ENCODE results near the gene CERKL. TPM values are rescaled to one million over a fixed set of nuclear protein-coding genes. Genes with fewer than 3 reads are reported as not detected.
"Not testable (repeated sequence)": the region's sequence is repeated elsewhere in the genome, so short reads cannot be mapped to it uniquely, and the experiment has no call there.

Gene CERKL
- polyA plus RNA-seq (ENCODE audit: insufficient read length in 4 of 4): 10 to 100 TPM; 14.3 to 19.4 (median 16.4) TPM

- DNase-seq (ENCODE audit: low read depth in 4 of 4, low spot score in 3 of 4): peak in 1 of 4 donors; percentile 16
These were observed at the start of gene CERKL for GRCh38 chr2:181656450-181657291. Gene CERKL (minus strand): TSS chr2:181657105. CDS start chr2:181657006, 99 bp downstream.

GRCh38 chr2:181702519-181702918, 45.6 kb upstream of the CERKL start:
- DNase-seq (ENCODE audit: low read depth in 4 of 4, low spot score in 3 of 4): not testable (repeated sequence)

GRCh38 chr2:181698223-181698622, 41.3 kb upstream of the CERKL start:
- no peak for DNase-seq (ENCODE audit: low read depth in 4 of 4, low spot score in 3 of 4)

DNA sequence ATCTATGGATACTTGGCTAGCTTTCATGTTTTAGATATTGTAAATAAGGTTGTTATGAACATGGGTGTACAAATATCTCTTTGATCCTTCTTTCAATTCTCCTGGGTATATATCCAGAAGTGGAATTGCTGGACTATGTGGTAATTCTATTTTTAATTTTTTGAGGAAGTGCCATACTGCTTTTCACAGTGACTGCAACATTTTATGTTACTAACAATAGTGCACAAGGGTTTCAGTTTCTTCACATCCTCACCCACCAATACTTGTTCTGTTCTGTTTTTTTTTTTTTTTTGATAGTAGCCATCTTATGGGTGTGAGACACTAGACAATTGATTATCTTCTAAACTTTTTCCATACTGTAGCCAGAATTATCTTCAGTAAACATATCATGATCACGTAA, 40.7 kb upstream of the CERKL start:
- no peak for DNase-seq (ENCODE audit: low read depth in 4 of 4, low spot score in 3 of 4)

DNA sequence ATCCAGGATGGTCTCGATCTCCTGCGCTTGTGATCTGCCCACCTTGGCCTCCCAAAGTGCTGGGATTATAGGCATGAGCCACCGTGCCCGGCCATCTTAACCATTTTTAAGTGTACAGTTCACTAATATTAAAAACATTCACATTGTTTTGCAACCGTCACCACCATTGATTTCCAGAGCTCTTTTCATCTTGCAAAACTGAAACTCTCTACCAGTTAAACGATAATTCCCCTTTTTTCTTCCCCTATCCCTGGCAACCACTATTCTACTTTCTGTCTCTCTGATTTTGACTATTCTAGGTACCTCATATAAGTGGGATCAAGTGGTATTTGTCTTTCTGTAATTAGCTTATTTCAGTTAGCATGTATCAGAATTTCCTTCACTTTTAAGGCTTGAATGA, 40.2 kb upstream of the CERKL start:
- DNase-seq (ENCODE audit: low read depth in 4 of 4, low spot score in 3 of 4): no peak

- no peak for DNase-seq (ENCODE audit: low read depth in 4 of 4, low spot score in 3 of 4)
These were observed 37.4 kb upstream of the CERKL start for GRCh38 chr2:181694271-181694670.

- DNase-seq (ENCODE audit: low read depth in 4 of 4, low spot score in 3 of 4): no peak
These were observed 34.0 kb upstream of the CERKL start for GRCh38 chr2:181690860-181691259.

DNA sequence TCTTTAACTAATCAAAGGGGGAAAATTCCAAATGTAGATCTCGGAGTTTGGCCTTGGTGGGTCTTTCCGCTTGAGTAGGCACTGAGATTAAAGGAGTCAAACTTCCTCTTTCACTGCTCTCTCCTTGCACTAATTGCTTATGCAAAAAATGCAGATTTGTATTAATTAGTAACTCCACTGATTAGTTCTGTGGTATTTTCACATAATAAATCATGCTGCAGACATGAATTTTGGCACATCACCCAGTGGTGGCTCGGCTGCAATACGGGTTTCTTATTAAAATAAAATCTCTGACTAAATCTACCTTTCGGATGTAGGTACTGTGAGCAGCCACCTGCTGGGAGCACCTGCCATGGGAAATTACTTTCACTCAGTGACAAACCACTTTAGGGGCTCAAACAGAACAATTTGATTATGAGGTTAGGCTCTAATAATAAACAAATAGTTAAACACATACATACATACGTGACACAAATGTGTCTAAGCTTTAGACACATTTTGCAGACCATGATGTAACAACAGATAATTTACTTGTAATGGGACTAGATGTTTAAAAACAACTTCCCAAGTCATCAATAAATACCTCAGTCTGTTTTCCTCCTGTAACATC, 29.8 kb upstream of the CERKL start:
- no peak for DNase-seq (ENCODE audit: low read depth in 4 of 4, low spot score in 3 of 4)

DNA sequence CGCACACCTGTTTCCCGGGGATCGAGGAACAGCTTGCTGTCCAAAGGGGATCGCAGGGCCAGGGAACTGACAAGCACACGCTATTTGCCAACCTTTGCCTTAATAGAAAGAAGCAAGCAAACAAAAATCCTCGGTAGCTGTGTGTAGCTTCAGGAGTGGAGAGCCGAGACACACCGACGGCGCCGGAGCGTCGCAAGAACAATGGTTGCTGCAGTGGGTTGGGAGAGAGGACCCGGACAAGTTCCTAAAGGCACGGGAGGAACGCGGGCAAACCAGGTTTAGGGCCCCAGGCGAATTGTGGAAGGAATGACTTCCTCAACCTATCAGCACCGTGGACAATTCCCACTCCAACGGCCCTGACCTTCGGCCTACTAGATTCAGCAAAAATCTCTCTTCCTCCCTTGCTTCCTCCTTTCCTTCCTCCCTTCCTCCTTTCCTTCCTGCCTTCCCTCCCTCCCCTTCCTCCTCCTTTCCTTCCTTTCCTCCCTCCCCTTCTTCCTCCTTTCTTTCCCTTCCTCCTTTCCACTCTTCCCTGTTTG, 28.3 kb upstream of the CERKL start:
- no peak for DNase-seq (ENCODE audit: low read depth in 4 of 4, low spot score in 3 of 4)

DNA sequence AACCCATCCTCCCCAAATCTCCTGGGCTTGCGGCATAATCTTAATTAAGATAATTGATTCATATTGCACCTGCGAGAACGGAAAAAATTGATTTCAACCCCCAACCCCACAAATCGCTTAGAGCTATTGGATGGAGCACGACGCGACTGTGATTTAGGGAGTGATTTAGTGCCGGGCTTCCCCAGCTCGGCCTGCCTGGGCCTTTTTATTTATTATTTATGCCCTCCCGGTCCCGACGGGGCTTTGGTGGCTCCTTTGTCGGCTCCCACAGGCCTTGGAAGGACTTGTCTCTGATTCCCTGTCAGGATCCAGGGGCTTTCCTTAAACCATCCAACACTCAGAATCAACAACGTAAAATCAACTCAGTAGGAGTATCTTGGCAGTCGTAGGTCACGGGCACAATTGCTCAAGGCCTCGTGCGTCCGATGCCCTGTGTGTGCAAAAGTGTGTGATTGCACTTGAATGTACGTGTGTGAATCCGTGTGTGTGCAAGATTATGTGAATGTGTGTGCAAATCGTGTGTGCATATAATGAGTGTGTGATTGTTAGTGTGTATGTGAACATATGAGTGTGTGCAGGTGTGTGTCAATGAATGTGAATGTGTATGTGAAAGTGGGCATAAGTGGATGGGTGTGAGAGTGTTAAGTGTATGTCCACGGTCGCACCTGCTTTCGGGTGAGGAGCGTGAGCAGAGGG, 27.7 kb upstream of the CERKL start:
- no peak for DNase-seq (ENCODE audit: low read depth in 4 of 4, low spot score in 3 of 4)

- no peak for DNase-seq (ENCODE audit: low read depth in 4 of 4, low spot score in 3 of 4)
These were observed 26.9 kb upstream of the CERKL start for GRCh38 chr2:181683518-181684453.

GRCh38 chr2:181682795-181683517, 26.1 kb upstream of the CERKL start:
- no peak for DNase-seq (ENCODE audit: low read depth in 4 of 4, low spot score in 3 of 4)

DNA sequence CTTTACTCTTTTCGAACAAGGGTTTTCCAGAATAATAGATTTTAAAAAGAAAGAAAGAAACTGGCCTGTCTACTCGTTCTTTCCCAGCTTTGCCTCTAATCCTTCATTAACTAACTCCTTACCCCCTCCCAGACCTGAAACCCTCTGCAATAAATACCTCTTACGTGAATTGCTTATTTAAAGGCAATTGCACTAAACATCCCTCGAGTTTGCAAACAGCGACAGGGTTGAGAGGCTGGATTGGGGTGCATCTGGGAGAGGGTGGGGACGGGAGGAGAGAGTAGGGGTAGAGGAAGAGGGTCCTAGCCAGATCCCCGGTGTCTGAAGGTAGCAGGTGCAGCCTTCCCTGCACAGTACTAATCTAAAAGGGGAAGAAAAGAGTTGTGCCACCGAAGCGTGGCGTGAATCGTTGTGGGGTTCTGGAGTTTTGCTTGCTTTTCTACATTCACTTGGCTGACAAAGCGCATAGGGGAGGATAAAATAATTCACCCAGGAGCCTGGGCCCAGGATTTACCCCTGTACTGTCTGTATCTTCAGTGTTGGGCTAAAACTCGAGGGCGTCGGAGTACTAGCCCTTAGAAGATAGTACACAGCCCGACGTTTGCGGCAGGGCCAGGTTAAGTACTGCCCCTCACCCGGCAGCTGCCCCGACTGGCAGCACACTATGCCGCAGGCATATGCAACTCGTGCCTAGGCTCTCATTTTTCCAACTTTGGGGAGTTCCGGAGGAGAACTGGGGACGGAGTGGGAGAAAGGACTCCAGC, 25.3 kb upstream of the CERKL start:
- DNase-seq (ENCODE audit: low read depth in 4 of 4, low spot score in 3 of 4): no peak

- no peak for DNase-seq (ENCODE audit: low read depth in 4 of 4, low spot score in 3 of 4)
These were observed 24.3 kb upstream of the CERKL start for GRCh38 chr2:181680937-181681811.

GRCh38 chr2:181680055-181680936, 23.4 kb upstream of the CERKL start, which contains the start of gene NEUROD1:
Gene NEUROD1 (minus strand): TSS chr2:181680517. CDS start chr2:181678860, 1,657 bp downstream.
- no peak for DNase-seq (ENCODE audit: low read depth in 4 of 4, low spot score in 3 of 4)

DNA sequence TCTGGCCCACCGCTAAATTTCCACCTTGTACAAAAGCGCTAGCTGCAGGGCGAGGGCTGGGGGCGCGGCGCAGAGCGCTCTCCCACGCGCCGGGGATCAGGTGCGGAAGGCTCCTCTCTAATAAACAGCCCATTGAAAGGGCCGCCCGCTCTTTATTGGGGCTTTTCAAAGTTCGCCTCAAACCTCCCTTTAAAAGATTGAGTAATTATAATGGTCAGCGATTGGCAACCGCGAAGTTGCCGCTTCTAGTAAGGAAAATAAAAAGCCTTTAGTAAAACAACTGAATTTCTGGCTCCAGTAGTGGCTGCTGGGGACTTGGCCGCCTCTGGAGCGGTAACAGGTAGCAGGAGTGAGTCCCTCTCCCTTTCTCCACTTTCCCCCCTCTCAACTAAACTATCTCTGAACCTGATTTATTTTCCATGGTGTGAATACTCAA, 22.7 kb upstream of the CERKL start:
- DNase-seq (ENCODE audit: low read depth in 4 of 4, low spot score in 3 of 4): no peak

Data from right renal pelvis (tissue), 4 donors.